AG20443 (cell line): ENCODE data around the gene MPZ.
"Not testable (repeated sequence)": the region's sequence is repeated elsewhere in the genome, so short reads cannot be mapped to it uniquely, and the experiment has no call there.

Source experiments
- DNase-seq: peaks from one replicate; pipeline ENCODE4 v3.0.0; 2012; ENCODE audit warnings: low spot score, mixed read lengths

Gene MPZ

GRCh38 chr1:161255302-161255701, 54.5 kb downstream of the MPZ start:
- not testable (repeated sequence) for DNase-seq
